HG02610 (cell line): ENCODE data around the gene LINGO1.

Experiments
- ATAC-seq: cut with Tn5 transposase; IDR thresholded peaks from one replicate; pipeline ENCODE4 v1.9.1; 2021; ENCODE audit warnings: mild to moderate bottlenecking, moderate library complexity; ENCODE audit not compliant: unreplicated experiment

Gene LINGO1

GRCh38 chr15:77597804-77598453, 34.8 kb downstream of the LINGO1 start:
- no peak for ATAC-seq

DNA sequence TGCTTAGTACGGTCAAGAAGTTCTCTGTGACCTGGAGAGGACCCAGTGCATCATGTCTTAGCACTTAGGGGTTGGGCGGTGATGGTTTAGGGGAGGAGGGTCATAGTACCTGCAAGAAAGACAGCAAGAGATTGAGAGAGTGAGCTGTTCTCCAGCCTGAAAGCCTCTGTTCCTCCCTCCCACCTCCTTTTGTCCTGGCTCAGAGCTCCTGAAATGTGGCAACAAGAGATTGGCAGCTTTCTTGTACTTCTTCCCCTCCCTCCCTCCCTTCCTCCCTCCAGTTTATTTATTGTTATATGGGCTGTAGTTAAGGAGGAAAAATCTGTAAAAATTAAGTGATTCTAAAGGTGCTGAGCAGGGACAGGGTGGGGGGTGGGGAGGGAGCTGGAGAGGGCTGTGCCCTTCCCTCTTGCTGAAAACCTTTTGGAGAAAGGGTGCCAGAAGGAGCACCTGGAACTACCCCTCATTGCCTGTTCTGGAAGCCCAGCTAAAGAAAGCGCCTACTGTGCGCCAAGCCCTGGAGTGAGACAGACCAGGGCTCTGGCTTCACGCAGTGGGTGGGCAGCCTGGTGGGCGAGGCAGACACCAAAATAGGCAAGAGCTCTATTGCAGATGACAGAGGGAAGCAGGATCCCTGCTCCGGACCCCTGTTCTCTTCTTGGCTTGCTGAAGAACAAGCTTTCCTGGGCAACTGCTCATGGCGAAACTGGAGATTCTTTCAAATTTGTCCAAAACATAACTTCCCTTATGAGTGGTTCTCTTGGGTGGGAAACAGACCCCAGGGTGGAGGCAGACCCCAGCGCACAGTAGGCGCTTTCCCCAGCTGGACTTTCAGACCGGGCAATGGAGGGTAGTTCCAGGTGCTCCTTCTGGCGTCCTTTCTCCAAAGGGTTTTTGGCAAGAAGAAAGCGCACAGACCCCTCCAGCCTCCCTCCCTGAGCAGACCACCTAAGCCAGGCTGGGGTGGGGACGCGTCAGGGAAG, 35.6 kb downstream of the LINGO1 start:
- no peak for ATAC-seq

- ATAC-seq, result no peak
These were observed 37.5 kb downstream of the LINGO1 start for GRCh38 chr15:77595231-77595630.

GRCh38 chr15:77592758-77593157, 40.0 kb downstream of the LINGO1 start:
- ATAC-seq, result no peak

GRCh38 chr15:77591968-77592613, 40.6 kb downstream of the LINGO1 start:
- ATAC-seq, result no peak

DNA sequence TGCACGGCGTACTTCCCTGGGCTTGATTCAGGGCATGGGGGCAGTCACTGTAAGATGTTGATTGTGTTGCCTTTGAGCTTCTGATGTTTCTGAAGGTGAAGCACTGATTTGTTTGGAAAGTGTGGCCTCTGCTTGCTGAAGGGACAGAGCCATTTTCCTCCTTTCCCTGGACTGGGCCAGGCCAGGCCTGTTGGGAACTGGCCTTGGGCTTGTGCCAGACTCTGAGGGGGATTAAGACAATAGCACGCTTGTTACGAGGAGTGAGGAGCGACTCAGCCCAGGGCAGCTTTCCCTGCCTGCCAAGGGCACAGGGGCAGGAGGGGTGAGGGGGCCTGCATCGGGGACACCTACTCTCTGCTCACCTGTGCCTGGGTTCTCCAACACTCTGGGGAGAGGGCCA, 42.9 kb downstream of the LINGO1 start:
- ATAC-seq, result no peak

DNA sequence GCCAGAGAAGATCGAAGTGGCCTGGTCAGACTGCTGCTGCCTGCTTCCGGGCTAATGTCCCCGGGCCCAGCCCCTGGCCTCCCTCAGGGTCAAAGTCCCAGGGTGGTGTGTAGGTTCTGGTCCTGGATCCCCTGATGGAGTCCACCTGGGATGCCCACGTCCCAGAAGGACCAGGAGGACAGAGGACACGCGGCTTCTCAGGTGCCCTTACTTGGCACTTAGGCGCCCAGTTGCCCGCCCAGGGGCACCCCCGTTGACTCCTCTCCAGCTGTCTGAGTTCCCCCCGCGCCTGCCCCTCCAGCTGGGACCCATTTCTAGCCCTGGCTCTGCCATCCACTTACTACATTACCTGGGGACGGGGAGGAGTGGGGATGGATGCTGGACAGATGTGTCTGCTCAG, 44.6 kb downstream of the LINGO1 start:
- no peak for ATAC-seq

- ATAC-seq, result no peak
These were observed 48.0 kb downstream of the LINGO1 start for GRCh38 chr15:77584691-77585090.

DNA sequence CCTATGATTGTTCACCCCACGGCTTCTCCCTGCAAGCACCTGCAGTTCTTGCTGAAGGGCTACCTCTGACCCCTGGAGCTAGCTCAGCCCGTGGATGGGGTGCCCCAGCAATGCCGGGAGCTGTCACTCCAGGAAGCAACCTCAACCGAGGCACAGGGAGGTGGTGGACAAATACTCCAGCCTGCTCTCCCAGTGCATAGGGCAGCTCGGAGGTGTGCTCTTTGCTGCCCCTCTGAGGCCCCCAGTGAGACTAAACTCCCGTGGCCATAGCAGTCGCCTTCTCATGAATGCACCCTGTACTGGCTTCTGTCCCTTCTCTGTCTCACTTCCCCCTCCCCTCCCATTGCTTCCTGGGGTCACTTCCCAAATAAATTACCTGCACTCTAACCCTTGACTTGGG, 48.5 kb downstream of the LINGO1 start:
- ATAC-seq, result no peak

DNA sequence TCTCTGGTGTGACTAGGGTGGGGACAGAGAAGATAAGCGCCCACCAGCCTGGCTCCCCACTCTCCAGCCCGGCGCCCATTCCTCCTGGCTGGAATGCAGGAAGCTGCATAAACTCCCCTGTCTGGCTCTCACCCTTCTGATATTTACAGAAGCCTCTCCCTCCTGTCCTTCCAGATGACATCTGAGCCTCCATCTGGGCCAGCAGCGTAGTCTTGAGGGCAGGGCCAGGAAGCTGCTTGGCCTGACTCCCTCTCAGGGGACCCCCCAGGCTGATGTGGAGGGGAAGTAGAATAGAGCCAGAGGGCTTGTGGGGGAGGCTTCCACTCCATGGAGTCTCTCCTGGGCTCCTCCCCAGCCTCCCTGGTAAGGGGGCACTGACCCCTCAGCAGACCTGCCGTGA, 49.9 kb downstream of the LINGO1 start:
- no peak for ATAC-seq

DNA sequence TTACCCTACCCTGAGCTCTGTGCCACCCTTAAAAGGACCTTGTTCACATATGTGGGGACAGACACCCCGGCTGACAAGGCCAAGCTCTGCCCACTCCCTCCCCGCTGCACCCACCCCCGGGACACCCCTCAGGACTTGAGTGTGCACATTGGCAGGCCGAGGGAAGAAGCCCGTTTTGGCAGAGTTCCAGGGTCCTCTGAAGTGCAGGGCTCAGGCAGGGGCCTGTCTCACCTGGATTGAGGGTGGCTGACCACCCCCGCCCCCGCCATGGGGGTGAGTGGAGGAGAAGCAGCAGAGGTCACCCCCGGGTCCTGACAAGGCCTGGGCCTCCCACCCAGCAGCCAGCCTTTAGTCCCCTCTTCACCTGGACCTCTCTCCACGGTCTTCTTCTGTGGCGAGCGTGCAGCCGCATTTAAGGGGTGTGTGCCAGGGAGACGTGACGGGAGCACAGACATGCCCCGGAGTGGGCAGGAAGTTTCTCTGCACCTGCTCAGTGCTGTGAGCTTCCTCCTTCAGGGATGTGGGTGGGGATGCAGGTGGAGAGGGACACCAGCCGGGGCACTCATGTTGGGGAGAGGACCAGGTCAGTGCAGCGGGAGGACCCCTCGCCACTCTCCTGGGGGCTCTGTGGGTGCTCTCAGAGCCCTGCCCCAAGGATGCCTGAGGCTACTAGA, 50.7 kb downstream of the LINGO1 start:
- ATAC-seq, result no peak

DNA sequence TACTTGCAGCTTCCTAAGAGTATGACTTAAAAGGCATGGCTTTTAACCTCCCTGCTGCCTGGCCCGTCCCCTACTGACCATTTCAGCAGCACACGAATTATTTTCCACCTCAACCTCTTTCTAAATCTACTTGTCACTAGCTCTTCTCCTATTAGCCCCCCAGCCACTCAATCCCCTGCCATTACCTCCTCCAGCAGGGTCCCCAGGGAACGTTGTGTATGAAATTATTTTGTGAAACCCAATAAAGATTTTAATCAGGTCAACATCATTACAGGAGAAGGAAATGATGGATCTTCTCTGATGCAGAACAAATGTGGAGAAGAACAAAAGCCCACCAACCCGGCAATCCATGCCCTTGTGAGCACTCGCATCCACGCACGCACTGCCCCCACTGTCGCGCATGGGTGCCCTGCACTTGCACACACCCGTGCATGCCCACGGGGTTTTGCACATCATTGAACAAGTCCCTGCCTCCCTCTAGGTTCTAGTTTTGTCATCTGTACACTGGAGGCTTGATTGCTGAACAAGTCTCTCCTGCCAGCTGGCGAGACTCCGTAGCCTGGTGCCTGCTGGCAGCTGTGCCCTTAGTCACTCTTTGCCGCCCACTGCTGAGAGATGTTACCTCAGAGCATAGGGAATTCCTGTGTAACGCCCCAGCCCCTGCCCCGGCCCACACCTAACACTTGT, 51.6 kb downstream of the LINGO1 start:
- ATAC-seq, result no peak

DNA sequence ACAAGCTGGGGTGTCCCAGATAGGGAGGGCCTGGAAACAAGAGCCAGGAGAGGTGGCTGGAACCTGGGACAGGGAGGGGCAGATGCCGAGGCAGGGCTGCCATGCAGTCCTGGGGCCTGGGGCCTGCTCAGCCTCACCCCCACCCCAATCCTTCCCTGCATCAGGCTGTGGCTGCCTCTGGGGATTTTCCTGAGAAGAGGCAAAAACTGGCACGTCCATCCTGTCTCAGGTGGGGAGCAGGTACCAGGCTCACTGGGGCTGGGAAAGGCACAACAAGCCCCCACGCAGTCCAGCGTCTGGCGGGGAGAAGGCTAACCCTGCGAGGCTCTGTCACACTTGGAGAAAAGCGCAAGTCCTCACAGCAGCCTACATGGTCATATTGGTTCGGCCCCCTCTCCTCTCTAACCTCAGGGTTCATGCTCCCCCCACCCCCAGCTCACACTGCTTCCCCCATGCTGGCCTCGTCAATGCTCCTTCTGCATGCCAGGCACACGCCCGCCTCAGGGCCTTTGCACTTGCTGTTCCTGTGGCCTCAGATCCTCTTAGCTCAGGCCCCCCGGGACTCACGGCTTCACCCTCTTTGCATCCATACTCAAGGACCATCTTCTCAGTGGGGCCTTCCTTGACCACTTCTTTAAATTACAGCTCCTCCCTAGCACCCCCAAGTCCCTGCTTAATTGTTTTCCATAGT, 53.1 kb downstream of the LINGO1 start:
- ATAC-seq, result no peak

DNA sequence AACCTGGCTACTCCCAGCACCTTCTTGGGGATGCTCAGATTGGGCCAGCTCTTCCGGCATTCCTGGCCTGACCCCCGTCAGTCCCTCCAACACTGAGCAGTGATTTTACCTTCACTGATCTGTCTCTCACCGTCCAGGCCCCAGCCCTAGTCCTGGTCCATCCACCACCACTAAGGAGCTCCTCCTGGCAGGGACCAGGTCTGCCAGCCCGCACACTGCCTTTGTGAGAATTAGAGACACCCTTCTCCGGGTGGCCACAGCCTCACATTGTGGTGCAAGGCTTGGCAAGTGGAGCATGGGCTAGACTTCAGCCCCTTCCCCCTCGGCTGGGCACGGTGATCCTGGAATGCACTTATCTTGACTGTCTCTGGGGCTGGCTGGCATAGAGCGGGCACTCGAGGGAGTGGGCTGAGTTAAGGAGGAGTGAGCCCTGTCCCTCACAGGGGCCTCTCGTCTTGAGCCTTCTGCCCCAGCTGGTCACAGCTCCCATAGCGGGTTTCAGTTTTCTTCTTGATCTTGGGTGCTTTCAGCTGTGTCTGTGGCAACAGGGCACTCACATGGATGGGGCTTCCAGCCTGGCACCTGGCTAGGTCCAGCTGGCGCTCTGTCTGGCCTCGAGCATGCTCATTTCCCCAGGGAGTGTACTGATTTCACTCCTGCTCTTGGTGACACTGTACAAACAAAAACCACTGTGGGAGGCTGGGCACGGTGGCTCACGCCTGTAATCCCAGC, 53.9 kb downstream of the LINGO1 start:
- no peak for ATAC-seq

- ATAC-seq, result no peak
These were observed 55.3 kb downstream of the LINGO1 start for GRCh38 chr15:77577366-77577950.

DNA sequence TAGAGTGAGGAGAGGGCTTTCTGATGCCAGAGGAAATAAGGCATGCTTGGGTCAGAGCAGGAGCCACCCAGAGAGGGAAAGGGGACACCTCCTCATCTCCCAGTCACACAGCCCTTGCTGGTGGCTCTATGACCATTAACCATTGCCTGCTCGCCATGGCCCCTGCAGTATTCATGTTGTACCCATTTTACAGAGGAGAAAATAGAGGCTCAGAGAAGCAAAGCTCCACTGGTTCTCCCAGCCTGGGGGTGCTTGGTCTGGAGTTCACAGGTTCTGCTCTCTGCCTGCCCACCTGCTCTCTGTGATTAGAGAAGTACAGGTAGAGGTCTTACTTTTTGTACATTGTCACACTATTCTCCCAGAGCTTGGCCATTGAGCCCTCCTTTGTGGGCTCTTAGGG, 56.2 kb downstream of the LINGO1 start:
- ATAC-seq, result no peak

DNA sequence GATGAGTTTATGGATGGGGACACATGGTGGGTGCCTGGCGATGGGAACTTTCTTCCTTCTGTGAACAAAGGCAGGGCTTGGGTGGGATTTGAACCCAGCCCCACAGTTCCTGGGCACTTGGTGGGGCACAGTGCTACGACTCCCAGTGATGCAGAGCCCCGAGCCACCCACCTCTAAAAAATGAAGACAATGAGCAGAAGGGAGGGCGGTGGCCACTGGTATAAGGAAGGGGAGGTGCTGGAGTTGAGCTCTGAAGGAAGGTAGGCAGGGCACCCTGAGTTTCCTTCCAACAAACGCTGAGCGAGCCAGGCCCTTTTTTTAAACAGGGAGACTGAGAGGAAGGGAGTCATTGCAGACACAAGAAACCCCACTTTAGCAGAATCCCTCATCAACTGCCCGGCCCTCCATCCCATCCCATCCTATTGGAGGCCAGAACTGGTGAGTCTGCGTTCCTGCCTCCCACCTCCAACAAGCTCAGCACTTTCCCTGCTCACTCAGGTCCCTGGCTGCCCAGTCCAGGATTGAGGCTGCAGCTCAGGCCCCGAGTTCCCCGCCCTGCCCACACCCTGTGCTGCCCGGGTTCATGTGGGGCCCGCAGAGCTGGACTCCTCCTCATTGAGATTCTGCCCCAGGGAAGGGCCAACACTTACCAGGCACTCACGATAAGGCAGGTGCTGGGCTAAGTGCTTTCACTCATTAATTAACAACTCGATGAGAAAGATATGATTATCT, 57.3 kb downstream of the LINGO1 start:
- ATAC-seq, result no peak

GRCh38 chr15:77574521-77575202, 58.0 kb downstream of the LINGO1 start:
- no peak for ATAC-seq
